ENCODE data around the gene RAPGEF1.
A peak's percentile ranks its signal among the peaks of the same experiment; 100 is the strongest.
"Not testable (repeated sequence)": the region's sequence is repeated elsewhere in the genome, so short reads cannot be mapped to it uniquely, and the experiment has no call there.

RAPGEF1 gene

GRCh38 chr9:131685753-131686706 is 53.8 kb downstream of the RAPGEF1 start:
- no peak for DNase-seq

- DNase-seq: not testable (repeated sequence)
These were observed 56.8 kb downstream of the RAPGEF1 start for GRCh38 chr9:131683094-131683493.

GRCh38 chr9:131682261-131682660 is 57.6 kb downstream of the RAPGEF1 start:
- no peak for DNase-seq

- peak; percentile 84 for DNase-seq
These were observed 58.0 kb downstream of the RAPGEF1 start for GRCh38 chr9:131681826-131682225.

DNA sequence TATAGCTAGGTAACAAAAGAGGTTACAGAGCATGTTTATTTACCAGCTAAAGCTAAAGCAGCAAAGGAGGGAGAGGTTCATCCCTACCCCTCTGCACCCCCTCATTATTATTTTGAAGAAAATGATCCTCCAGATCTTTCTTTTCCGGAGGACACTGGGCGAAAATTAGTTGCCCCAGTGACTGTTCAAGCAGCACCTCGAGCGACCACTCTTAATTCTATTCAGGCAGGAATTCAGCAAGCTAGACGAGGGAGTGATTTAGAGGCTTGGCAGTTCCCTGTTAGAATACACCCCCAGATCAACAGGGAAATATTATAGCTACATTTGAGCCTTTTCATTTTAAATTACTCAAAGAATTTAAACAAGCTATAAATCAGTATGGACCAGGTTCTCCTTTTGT is 58.8 kb downstream of the RAPGEF1 start:
- DNase-seq: not testable (repeated sequence)

DNA sequence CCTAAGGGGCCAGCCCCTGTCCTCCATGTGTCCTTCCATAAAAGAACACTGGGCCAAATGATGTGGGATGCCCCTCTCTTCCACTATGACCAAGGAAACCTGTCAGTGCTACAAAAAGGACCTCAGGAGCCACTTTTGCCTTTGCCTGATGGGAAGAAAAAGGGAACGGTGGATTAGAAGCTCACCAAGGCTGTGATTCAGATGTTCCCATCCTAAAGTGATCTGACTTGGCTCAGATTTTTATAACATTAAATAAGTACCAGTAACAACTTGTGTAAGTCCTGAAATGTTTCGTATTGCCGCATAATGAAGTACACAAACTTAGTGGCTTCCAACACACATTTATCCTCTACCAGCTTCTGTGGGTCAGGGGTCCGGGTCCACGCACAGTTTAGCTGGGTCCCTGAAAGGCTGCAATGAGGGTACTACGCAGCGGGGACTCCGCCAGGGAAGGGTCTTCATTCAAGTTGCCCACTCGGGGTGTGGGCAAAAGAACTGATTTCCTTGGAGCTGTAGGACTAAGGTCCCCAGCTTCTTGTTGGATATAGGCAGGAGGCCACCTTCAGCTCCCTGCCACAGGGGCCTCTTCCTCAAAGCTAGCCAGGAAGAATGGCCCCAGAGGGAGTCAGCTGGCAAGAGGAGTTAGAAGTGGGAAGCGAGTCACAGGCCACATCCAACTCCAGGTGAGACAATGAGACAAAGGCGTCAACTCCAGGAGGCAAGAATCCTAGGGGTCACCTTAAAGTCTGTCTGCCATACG is 60.4 kb downstream of the RAPGEF1 start:
- DNase-seq: no peak

DNA sequence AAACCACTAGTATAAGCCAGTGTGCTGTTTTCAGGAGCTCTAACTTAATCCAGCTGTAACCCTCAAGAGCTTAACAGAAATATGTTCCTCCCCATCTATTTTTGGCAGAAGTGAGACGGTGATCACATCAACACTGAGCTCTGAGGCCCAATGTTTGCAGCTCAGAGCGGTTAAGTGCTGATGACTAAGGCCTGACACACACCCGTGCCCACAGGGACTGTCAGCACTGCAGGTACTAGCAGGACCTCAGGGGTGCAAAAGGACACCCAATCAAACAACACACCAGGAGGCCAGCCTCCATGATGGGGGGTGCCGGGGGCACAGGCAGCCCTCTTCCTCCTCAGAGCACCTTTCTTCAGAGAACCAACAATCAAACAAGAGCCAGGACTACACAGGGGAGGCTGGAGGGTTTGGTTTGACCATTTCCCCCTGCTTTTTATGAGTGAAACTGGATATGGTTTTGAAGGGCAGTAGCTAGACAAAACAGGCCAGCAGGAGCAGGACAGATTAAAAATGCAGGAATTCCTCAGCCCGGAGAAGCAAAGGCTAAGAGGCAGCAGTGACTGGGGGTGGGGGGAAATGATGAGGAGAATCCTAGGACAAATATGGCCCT is 61.3 kb downstream of the RAPGEF1 start:
- peak; percentile 75 for DNase-seq

DNA sequence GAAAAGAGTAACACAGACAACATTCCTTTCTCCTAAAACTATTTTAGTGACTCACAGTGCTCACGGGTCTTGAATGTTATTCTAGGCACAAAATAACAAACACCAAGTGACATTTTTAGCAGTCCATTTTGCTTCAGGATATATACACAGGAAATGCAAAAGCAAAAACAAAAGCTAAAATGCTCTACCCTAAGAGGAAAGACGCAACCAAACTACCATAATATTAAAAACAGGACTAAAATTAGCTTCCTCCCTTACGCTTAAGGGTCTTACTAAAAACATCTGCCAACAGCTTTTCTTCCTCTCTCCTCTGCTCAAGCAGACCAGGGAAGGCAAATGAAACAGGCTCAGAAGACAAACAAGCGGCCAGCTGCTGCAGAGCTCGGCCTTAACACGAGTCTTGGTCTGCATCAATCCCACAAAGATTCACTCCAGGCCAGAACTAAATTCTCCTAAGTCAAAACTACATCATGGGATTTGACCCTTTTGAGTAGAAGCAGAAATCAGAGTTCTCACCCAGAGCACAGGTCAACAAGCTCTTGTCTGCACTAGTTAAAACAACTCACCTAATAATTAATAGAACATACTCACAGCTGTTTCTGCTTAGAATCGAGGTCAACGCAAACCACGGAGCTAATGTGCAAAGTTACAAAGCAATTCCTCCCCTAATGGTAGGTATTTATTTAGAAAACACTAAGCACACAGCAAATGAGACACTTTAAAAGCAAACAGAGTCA is 62.3 kb downstream of the RAPGEF1 start:
- peak; percentile 79 for DNase-seq

DNA sequence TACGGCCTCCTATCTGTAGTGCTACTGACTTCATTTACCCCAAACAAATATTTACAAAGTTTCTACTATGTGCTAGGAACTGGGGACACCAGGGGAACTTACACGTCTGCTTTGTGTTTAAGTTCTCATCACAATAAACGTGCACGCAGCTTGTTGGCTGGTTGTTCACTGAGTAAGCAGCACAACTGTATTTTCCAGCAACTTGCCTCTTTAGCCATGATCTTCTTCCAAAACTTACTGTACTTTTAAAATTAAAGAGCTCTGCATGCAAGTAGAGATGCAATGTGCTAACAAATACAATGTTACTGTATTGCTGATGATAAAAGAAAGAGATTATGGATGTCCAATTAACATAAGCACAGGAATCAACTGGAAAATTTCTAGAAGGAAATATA is 62.8 kb downstream of the RAPGEF1 start:
- DNase-seq: no peak

DNA sequence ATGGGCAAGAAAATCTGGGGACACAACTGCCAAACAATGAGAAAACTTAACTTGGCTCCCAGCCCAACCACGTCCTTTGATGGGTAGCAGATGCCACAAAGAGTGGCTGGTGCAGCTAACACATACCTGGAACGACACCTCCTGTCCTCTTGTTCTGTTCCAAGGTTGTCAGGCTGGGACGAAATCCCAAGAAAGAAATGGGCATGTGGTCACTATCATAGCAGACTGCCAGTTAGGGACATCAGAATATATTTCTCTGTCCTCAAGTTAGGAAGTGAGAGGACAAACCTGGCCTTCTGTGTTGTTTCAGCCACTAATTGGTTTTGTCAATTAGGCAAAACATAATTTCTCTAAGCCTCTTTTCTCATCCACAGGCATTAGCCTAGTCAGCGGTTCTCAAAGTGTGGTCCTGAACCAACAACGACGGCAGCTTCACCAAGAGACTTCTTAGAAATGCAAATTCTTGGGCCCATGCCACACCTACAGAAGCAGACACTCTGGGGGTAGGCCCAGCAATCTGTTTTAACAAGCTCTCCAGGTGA is 63.4 kb downstream of the RAPGEF1 start:
- peak; percentile 85 for DNase-seq

- no peak for DNase-seq
These were observed 64.3 kb downstream of the RAPGEF1 start for GRCh38 chr9:131675437-131676022.

GRCh38 chr9:131674425-131675421 is 65.2 kb downstream of the RAPGEF1 start:
- DNase-seq: no peak

- DNase-seq: no peak
These were observed 66.3 kb downstream of the RAPGEF1 start for GRCh38 chr9:131673531-131673930.

DNA sequence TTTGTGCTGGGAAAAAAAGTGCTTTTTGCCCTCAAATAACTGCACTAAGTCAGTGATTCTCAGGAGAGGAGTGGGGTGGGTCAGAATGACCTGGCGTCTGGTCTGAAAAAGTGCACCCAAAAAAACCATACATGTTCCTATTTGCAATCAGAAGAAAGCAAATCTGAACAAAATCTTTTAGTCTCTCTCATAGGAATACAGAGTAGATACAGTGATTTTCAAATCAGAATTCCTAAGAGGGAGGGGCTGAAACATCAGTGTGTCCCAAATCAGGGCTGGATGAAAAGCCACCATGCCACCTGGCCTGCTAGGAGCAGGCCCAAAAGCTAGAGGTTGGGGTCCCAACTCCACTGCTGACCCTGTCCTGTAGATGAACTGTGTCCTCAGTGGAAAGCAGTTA is 66.8 kb downstream of the RAPGEF1 start:
- no peak for DNase-seq

GRCh38 chr9:131672451-131672850 is 67.4 kb downstream of the RAPGEF1 start:
- peak; percentile 78 for DNase-seq

- DNase-seq: no peak
These were observed 68.7 kb downstream of the RAPGEF1 start for GRCh38 chr9:131671133-131671520.

DNA sequence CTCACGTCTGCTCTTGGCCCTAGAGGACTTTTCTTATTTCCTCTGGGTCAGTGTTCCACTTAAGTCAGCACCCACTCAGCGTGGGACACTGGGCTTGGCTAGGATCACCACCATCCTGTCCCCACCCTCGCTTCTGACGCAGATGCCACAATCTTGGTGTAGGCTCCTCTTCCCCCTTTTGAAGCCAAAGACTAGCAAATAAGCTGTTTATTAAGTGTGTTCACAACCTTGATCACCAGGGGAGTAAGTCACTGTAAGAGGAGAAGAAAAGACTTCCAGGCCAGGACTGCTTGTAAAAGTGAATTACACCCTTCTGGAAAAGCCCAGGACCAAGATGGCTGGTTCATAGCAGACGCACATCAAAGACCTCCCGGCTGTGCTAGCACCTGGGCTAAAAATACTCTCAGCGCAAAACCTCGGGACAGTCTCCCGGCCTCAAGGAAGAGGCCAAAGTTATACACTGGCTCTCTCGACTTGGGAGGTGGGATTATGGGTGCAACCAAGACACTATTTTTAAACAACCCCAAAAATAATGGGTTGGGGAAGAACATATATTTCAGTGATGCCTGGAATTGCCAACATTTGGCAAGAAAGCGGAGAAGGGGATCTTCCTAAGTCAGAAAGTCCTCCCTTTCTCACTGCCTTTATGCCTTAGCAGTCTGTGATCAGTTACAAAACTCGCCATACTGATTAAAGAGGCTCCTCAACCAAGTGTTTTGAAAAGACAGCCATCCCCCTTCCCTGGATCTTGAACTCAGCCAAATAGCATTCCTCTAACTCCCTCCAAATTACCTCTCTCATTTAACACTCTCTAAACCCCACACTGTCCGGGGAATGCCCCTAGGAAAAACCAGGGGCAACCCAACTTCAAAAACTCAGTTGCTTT is 69.4 kb downstream of the RAPGEF1 start:
- DNase-seq: no peak

- DNase-seq: no peak
These were observed 70.4 kb downstream of the RAPGEF1 start for GRCh38 chr9:131669269-131670157.

Measured in NCI-H82 (cell line).